ENCODE data around the gene GMDS.

GMDS gene

GRCh38 chr6:2188397-2188796 is 57.0 kb downstream of the GMDS start:
- peaks cover 0 to 28% (median 5%) of the 10 kb centered on the region in 4 experiments for H3K4me1 ChIP-seq (ENCODE audit: control extremely low read depth in 1 of 4, control insufficient read depth in 4 of 4, insufficient read depth in 4 of 4, low read length in 3 of 4)
- DNase-seq = no peak
- POLR2A ChIA-PET = no interaction called here
- H3K27me3 ChIP-seq (replicated peaks in 2 of 5; ENCODE audit: control insufficient read depth in 4 of 5, insufficient read depth in 5 of 5, low read length in 4 of 5) = no peaks in the 10 kb centered on the region
- no peaks in the 10 kb centered on the region for H3K36me3 ChIP-seq (ENCODE audit: control insufficient read depth in 4 of 4, insufficient read depth in 4 of 4, low read length in 3 of 4)
- H3K9me3 ChIP-seq (ENCODE audit: control extremely low read depth in 1 of 5, control insufficient read depth in 4 of 5, insufficient read depth in 2 of 5, low read depth in 1 of 5, low read length in 4 of 5) = peaks cover 0 to 8% (median 3%) of the 10 kb centered on the region in 5 experiments
- CTCF ChIA-PET = interaction anchor here (0.8 to 1.1 kb wide), 5 partner anchors 8 to 295 kb away, joined by 3 to 5 read pairs (median 4); no protein-coding TSS in a partner anchor
- no peak overlapping the region for H3K27ac ChIP-seq (ENCODE audit: insufficient read depth in 1 of 2, low read depth in 1 of 2, low read length in 2 of 2, poor library complexity in 1 of 2, severe bottlenecking in 2 of 2)
- WGBS (ENCODE audit: insufficient coverage) = 96% methylated on average over 4 of the region's 5 CpGs
- no peak overlapping the region for H3K4me3 ChIP-seq (ENCODE audit: control insufficient read depth in 1 of 7, extremely low read depth in 1 of 7, insufficient read depth in 4 of 7, low read depth in 2 of 7, low read length in 6 of 7)

DNA sequence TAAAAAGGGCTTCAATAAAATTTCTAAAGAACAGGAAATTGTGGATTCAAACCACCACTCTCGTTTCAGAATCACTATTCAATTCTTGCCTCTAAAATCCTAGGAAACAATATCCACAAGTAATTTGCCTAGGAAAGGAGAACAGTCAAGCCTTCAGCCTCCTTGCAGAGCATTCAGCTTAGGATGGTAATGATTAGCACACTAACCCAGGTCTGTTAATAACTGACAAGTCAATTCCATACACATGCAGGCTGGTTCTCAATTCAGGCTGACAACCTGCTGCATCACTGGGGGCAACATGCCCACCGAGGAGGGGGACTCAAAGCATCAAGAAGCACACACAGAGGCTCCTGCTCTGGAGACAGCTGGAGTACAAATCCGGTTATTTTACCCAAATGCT is 57.6 kb downstream of the GMDS start:
- peaks cover 0 to 23% (median 3%) of the 10 kb centered on the region in 4 experiments for H3K4me1 ChIP-seq (ENCODE audit: control extremely low read depth in 1 of 4, control insufficient read depth in 4 of 4, insufficient read depth in 4 of 4, low read length in 3 of 4)
- no peak overlapping the region for H3K4me3 ChIP-seq (ENCODE audit: control insufficient read depth in 1 of 7, extremely low read depth in 1 of 7, insufficient read depth in 4 of 7, low read depth in 2 of 7, low read length in 6 of 7)
- H3K9me3 ChIP-seq (ENCODE audit: control extremely low read depth in 1 of 5, control insufficient read depth in 4 of 5, insufficient read depth in 2 of 5, low read depth in 1 of 5, low read length in 4 of 5) = peaks cover 0 to 8% (median 3%) of the 10 kb centered on the region in 5 experiments
- DNase-seq = no peak
- H3K36me3 ChIP-seq (ENCODE audit: control insufficient read depth in 4 of 4, insufficient read depth in 4 of 4, low read length in 3 of 4) = no peaks in the 10 kb centered on the region
- ChIA-PET POLR2A (no interaction called here), CTCF (interaction anchor here (1.1 to 1.3 kb wide), 5 partner anchors 9 to 82 kb away, joined by 3 to 4 read pairs (median 4); no protein-coding TSS in a partner anchor)
- 64% methylated on average over 3 of the region's 3 CpGs for WGBS (ENCODE audit: insufficient coverage)
- no peaks in the 10 kb centered on the region for H3K27me3 ChIP-seq (replicated peaks in 2 of 5; ENCODE audit: control insufficient read depth in 4 of 5, insufficient read depth in 5 of 5, low read length in 4 of 5)
- no peak overlapping the region for H3K27ac ChIP-seq (ENCODE audit: insufficient read depth in 1 of 2, low read depth in 1 of 2, low read length in 2 of 2, poor library complexity in 1 of 2, severe bottlenecking in 2 of 2)

DNA sequence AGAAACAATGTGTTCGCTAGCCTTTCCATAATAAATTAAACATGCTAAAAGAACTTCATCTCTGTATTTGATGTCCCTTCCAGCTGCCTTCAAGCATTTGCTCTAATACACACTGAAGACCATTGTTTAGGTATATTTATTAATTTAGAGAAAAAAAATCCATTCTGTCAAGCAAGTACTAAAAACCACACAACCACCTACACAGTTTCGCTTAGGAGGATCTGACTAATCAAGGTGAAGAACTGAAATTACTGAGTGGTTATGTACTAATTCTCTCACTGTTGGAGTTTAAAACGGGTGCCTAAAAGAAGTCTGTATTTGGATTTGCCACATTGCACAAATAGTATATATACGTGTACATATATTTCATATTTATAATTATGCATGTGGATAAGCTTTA is 58.9 kb downstream of the GMDS start:
- POLR2A ChIA-PET = no interaction called here

DNA sequence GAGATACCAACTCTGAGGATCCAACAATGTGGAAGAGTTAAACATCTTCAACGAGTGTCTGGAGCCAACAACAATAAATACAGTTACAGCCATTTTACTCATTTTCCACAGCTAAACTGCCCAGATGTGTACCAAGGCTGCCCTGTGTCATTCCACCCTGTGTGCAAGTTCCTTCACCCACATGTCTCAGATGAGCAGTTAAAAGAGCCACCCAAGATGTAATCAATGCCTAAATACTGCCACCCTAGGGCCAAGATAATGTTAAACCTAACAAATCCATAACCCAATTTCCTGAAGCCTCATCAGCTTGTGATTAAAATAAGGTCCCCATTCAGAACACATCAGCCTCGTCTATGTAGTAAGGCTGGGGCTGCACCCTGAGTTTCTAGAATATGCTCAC is 59.9 kb downstream of the GMDS start:
- H3K27ac ChIP-seq (ENCODE audit: insufficient read depth in 1 of 2, low read depth in 1 of 2, low read length in 2 of 2, poor library complexity in 1 of 2, severe bottlenecking in 2 of 2) = no peak overlapping the region
- no peaks in the 10 kb centered on the region for H3K27me3 ChIP-seq (replicated peaks in 2 of 5; ENCODE audit: control insufficient read depth in 4 of 5, insufficient read depth in 5 of 5, low read length in 4 of 5)
- ChIA-PET CTCF (interaction anchor here (0.9 to 1.1 kb wide), 2 partner anchors 22 to 507 kb away, joined by 3 to 4 read pairs; no protein-coding TSS in a partner anchor), POLR2A (no interaction called here)
- H3K4me3 ChIP-seq (ENCODE audit: control insufficient read depth in 1 of 7, extremely low read depth in 1 of 7, insufficient read depth in 4 of 7, low read depth in 2 of 7, low read length in 6 of 7) = no peak overlapping the region
- H3K9me3 ChIP-seq (ENCODE audit: control extremely low read depth in 1 of 5, control insufficient read depth in 4 of 5, insufficient read depth in 2 of 5, low read depth in 1 of 5, low read length in 4 of 5) = no peaks in the 10 kb centered on the region
- H3K36me3 ChIP-seq (ENCODE audit: control insufficient read depth in 4 of 4, insufficient read depth in 4 of 4, low read length in 3 of 4) = no peaks in the 10 kb centered on the region
- no peak for DNase-seq
- 100% methylated on average over 2 of the region's 2 CpGs for WGBS (ENCODE audit: insufficient coverage)
- H3K4me1 ChIP-seq (ENCODE audit: control extremely low read depth in 1 of 4, control insufficient read depth in 4 of 4, insufficient read depth in 4 of 4, low read length in 3 of 4) = peaks cover 0 to 17% (median 5%) of the 10 kb centered on the region in 4 experiments

More for the DNA sequence above, 58.9 kb downstream of the GMDS start:
- 100% methylated on average over 1 of the region's 4 CpGs for WGBS (ENCODE audit: insufficient coverage)
- CTCF ChIA-PET = interaction anchor here (1.1 to 1.3 kb wide), 3 partner anchors 11 to 52 kb away, joined by 3 read pairs; no protein-coding TSS in a partner anchor
- H3K27me3 ChIP-seq (replicated peaks in 2 of 5; ENCODE audit: control insufficient read depth in 4 of 5, insufficient read depth in 5 of 5, low read length in 4 of 5) = no peaks in the 10 kb centered on the region
- H3K27ac ChIP-seq (ENCODE audit: insufficient read depth in 1 of 2, low read depth in 1 of 2, low read length in 2 of 2, poor library complexity in 1 of 2, severe bottlenecking in 2 of 2) = no peak overlapping the region
- no peak overlapping the region for H3K4me3 ChIP-seq (ENCODE audit: control insufficient read depth in 1 of 7, extremely low read depth in 1 of 7, insufficient read depth in 4 of 7, low read depth in 2 of 7, low read length in 6 of 7)
- H3K9me3 ChIP-seq (ENCODE audit: control extremely low read depth in 1 of 5, control insufficient read depth in 4 of 5, insufficient read depth in 2 of 5, low read depth in 1 of 5, low read length in 4 of 5) = no peaks in the 10 kb centered on the region
- DNase-seq = no peak
- peaks cover 0 to 20% (median 3%) of the 10 kb centered on the region in 4 experiments for H3K4me1 ChIP-seq (ENCODE audit: control extremely low read depth in 1 of 4, control insufficient read depth in 4 of 4, insufficient read depth in 4 of 4, low read length in 3 of 4)
- H3K36me3 ChIP-seq (ENCODE audit: control insufficient read depth in 4 of 4, insufficient read depth in 4 of 4, low read length in 3 of 4) = no peaks in the 10 kb centered on the region

DNA sequence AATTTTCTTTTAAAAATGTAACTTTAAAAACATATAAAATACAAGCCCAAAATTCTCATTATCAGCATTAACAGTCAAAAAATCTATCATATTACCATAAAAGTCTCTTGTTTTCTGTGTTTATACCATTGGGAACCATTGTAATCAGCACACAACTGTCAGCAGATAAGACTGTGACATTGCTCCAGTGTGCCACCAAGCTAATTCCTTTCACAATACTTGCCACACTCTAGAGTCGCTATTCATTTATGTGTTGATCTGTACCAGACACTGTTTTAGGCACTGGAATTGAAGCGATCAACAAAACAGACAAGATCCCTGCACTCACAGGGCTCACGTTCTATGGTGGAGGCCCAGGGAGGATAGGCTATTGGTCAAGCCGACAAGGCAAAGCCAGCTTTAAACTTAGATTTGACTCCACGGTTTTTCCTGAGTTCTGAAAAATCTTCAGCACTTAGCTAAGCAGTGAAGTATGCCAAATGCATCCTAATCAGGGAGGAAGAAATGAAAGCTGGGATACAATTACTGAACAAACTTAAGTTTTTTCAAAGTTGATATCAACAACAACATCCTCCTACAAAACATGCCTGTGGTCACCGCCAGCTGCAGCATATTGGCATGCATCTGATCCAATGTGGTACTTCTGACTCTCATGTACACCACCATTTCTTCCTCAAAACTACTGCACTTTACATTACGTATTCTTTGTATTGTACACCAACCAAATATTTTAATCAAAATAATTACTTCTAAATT is 60.5 kb downstream of the GMDS start:
- ChIA-PET POLR2A (no interaction called here), CTCF (interaction anchor here (0.9 to 1.1 kb wide), 2 partner anchors 21 to 507 kb away, joined by 3 to 4 read pairs; no protein-coding TSS in a partner anchor)
- Histone ChIP-seq H3K9me3 (ENCODE audit: control extremely low read depth in 1 of 5, control insufficient read depth in 4 of 5, insufficient read depth in 2 of 5, low read depth in 1 of 5, low read length in 4 of 5) (no peaks in the 10 kb centered on the region), H3K4me3 (ENCODE audit: control insufficient read depth in 1 of 7, extremely low read depth in 1 of 7, insufficient read depth in 4 of 7, low read depth in 2 of 7, low read length in 6 of 7) (no peak overlapping the region), H3K27me3 (replicated peaks in 2 of 5; ENCODE audit: control insufficient read depth in 4 of 5, insufficient read depth in 5 of 5, low read length in 4 of 5) (no peaks in the 10 kb centered on the region), H3K27ac (ENCODE audit: insufficient read depth in 1 of 2, low read depth in 1 of 2, low read length in 2 of 2, poor library complexity in 1 of 2, severe bottlenecking in 2 of 2) (no peak overlapping the region), H3K4me1 (ENCODE audit: control extremely low read depth in 1 of 4, control insufficient read depth in 4 of 4, insufficient read depth in 4 of 4, low read length in 3 of 4) (peaks cover 0 to 19% (median 7%) of the 10 kb centered on the region in 4 experiments), H3K36me3 (ENCODE audit: control insufficient read depth in 4 of 4, insufficient read depth in 4 of 4, low read length in 3 of 4) (no peaks in the 10 kb centered on the region)
- no peak for DNase-seq
- WGBS (ENCODE audit: insufficient coverage) = 98% methylated on average over 7 of the region's 7 CpGs

DNA sequence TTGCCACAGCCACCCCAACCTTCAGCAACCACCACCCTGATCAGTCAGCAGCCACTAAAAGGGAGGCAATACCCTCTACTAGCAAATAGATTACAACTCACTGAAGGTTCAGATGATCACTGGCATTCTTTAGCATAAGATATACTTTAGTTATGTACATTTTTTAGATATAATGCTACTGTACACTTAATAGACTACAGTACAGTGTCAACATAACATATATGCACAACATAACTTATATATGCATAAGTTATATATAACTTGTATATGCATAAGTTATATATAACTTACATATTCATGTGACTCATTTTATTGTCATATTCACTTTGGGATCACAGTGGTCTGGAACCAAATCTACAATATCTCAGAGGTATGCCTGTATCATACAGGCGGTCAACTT is 61.7 kb downstream of the GMDS start:
- WGBS (ENCODE audit: insufficient coverage) = 100% methylated on average over 1 of the region's 1 CpG

DNA sequence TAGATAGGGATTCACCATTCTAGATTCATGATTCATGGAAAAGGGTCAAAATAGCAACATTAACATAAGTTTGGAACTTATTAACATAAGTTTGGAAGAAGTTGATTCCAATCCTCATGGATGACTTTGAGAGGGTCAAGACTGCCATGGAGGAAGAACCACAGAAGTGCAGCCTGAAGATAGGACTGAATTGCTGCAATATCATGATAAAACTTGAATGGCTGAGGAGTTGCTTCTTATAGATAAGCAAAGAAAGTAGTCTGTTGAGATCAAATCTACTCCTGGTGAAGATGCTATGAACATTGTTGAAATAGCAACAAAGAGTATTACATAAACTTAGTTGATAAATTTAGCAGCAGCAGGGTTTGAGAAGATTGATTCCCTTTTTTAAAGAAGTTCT is 62.2 kb downstream of the GMDS start:
- no peak for DNase-seq
- ChIA-PET CTCF (interaction anchor here (1.4 kb wide), 1 partner anchor 290 kb away, joined by 3 read pairs; no protein-coding TSS in a partner anchor), POLR2A (no interaction called here)
- Histone ChIP-seq H3K27ac (ENCODE audit: insufficient read depth in 1 of 2, low read depth in 1 of 2, low read length in 2 of 2, poor library complexity in 1 of 2, severe bottlenecking in 2 of 2) (no peak overlapping the region), H3K36me3 (ENCODE audit: control insufficient read depth in 4 of 4, insufficient read depth in 4 of 4, low read length in 3 of 4) (no peaks in the 10 kb centered on the region), H3K9me3 (ENCODE audit: control extremely low read depth in 1 of 5, control insufficient read depth in 4 of 5, insufficient read depth in 2 of 5, low read depth in 1 of 5, low read length in 4 of 5) (peaks cover 0 to 2% (median under 1%) of the 10 kb centered on the region in 5 experiments), H3K27me3 (replicated peaks in 2 of 5; ENCODE audit: control insufficient read depth in 4 of 5, insufficient read depth in 5 of 5, low read length in 4 of 5) (no peaks in the 10 kb centered on the region), H3K4me3 (ENCODE audit: control insufficient read depth in 1 of 7, extremely low read depth in 1 of 7, insufficient read depth in 4 of 7, low read depth in 2 of 7, low read length in 6 of 7) (no peak overlapping the region), H3K4me1 (ENCODE audit: control extremely low read depth in 1 of 4, control insufficient read depth in 4 of 4, insufficient read depth in 4 of 4, low read length in 3 of 4) (peaks cover 0 to 17% (median 7%) of the 10 kb centered on the region in 4 experiments)

More for the DNA sequence above, 61.7 kb downstream of the GMDS start:
- DNase-seq = no peak
- Histone ChIP-seq H3K27me3 (replicated peaks in 2 of 5; ENCODE audit: control insufficient read depth in 4 of 5, insufficient read depth in 5 of 5, low read length in 4 of 5) (no peaks in the 10 kb centered on the region), H3K4me1 (ENCODE audit: control extremely low read depth in 1 of 4, control insufficient read depth in 4 of 4, insufficient read depth in 4 of 4, low read length in 3 of 4) (peaks cover 0 to 17% (median 9%) of the 10 kb centered on the region in 4 experiments), H3K27ac (ENCODE audit: insufficient read depth in 1 of 2, low read depth in 1 of 2, low read length in 2 of 2, poor library complexity in 1 of 2, severe bottlenecking in 2 of 2) (no peak overlapping the region), H3K36me3 (ENCODE audit: control insufficient read depth in 4 of 4, insufficient read depth in 4 of 4, low read length in 3 of 4) (no peaks in the 10 kb centered on the region), H3K9me3 (ENCODE audit: control extremely low read depth in 1 of 5, control insufficient read depth in 4 of 5, insufficient read depth in 2 of 5, low read depth in 1 of 5, low read length in 4 of 5) (no peaks in the 10 kb centered on the region), H3K4me3 (ENCODE audit: control insufficient read depth in 1 of 7, extremely low read depth in 1 of 7, insufficient read depth in 4 of 7, low read depth in 2 of 7, low read length in 6 of 7) (no peak overlapping the region)
- CTCF ChIA-PET = no interaction called here
- POLR2A ChIA-PET = no interaction called here

All from common myeloid progenitor, CD34-positive (primary cell).